Lung microvascular endothelial cell (primary cell): ENCODE measurements around the gene CLEC20A. TPM values are rescaled to one million over a fixed set of nuclear protein-coding genes. Genes with fewer than 3 reads are reported as not detected.
A peak's percentile ranks its signal among the peaks of the same experiment; 100 is the strongest.

Experiments used
- DNase-seq, 2 donors: peaks; one replicate each; pipeline versions ENCODE4 v3.0.0 to v3.0.0-alpha.2; 2010; ENCODE audit warnings: low read depth in 2 of 2
- total RNA-seq: library from RNA; depleted of rRNA; stranded (reverse); fragments of >200 nt; gene quantifications from 2 replicates; pipeline ENCODE4 v1.2.1, GENCODE V29; 2014

Gene CLEC20A
- total RNA-seq, 1 donor from 2014 or later, result not detected

- DNase-seq, result no peak
Measured at GRCh38 chr1:178500091-178500770, 3.5 kb upstream of the CLEC20A start.

- DNase-seq, result no peak
Measured at GRCh38 chr1:178498896-178499675, 2.3 kb upstream of the CLEC20A start.

GRCh38 chr1:178497903-178498478 lies 1.2 kb upstream of the CLEC20A start:
- no peak for DNase-seq

GRCh38 chr1:178495741-178496409 lies 889 bp downstream of the CLEC20A start:
- DNase-seq, result no peak

GRCh38 chr1:178495158-178495557 lies 1.6 kb downstream of the CLEC20A start:
- no peak for DNase-seq

DNA sequence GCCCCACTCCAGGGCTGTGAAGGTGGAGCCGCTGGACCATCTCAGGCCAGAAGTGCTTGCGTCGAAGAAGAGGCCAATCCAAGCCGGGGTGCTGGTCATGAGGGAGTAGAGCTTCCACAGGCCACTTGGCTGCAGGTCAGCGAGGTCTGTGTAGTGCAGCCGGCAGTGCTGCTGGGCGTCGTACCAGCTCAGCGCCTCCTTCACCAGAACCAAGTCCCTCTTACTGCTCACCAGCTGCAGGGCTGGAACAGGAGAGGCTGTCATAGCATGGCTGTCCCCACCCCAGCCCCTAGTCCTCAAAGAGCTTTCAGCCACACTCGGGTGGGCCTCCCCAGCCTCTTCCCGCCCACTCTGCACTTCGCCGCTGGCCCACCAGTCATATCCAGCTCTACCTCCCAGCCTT lies 2.2 kb downstream of the CLEC20A start:
- DNase-seq, result no peak

- DNase-seq, result no peak
Measured at GRCh38 chr1:178493301-178493741, 3.4 kb downstream of the CLEC20A start.

- DNase-seq, result no peak
Measured at GRCh38 chr1:178492341-178492740, 4.4 kb downstream of the CLEC20A start.

- no peak for DNase-seq
Measured at GRCh38 chr1:178491721-178492120, 5.0 kb downstream of the CLEC20A start.

DNA sequence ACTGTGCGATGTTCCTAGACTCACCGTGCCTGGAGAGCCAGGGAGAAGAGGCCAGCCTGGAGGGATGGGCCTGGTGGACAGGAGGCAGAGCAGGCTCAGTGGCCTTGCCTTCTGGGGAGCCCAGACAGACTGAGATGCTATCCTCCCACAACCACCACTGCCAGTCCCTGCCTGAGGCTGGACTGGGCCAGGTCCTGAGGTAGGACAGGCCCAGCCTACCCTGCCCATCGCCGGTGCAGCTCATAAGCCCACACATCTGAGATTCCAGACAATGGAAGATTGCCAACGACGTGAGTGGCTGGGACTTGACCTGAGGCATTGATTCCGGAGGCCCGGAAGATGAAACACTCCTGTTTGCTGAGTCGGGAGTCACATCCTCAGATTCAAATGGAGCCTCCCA lies 5.8 kb downstream of the CLEC20A start:
- DNase-seq, result no peak

GRCh38 chr1:178490136-178490535 lies 6.6 kb downstream of the CLEC20A start:
- DNase-seq, result no peak

- DNase-seq, result no peak
Measured at GRCh38 chr1:178489399-178489798, 7.4 kb downstream of the CLEC20A start.

GRCh38 chr1:178488393-178488792 lies 8.4 kb downstream of the CLEC20A start:
- no peak for DNase-seq

- DNase-seq, result no peak
Measured at GRCh38 chr1:178487070-178487615, 9.6 kb downstream of the CLEC20A start.

GRCh38 chr1:178486100-178487069 lies 10.4 kb downstream of the CLEC20A start:
- DNase-seq, result no peak

- peak; percentile 37 to 48 for DNase-seq
Measured at GRCh38 chr1:178485541-178485981, 11.2 kb downstream of the CLEC20A start.

DNA sequence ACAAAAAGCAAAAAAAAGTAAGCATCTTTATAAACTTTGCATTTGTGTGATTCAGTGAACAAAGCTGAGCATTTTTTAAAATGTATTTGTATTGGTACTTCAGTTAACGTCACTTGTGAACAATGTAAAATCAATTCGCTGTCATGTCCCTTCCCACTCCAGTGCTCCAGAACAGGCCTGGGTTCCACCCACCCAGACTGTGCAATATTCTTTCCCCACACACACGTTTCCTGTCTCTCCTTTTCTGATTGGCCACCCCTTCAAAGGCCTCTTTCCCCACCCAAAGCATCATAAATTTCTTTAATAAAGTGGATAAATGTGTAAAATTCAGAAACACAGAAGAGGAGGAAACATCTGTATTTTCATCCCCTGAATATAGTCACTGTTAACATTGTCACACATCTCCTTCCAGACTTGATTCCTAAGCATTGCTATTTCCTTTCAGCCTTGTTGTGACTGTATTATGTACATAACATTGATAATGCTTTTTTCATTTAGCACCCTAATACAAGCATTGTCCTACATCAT lies 12.0 kb downstream of the CLEC20A start:
- peak; percentile 32 to 45 for DNase-seq

DNA sequence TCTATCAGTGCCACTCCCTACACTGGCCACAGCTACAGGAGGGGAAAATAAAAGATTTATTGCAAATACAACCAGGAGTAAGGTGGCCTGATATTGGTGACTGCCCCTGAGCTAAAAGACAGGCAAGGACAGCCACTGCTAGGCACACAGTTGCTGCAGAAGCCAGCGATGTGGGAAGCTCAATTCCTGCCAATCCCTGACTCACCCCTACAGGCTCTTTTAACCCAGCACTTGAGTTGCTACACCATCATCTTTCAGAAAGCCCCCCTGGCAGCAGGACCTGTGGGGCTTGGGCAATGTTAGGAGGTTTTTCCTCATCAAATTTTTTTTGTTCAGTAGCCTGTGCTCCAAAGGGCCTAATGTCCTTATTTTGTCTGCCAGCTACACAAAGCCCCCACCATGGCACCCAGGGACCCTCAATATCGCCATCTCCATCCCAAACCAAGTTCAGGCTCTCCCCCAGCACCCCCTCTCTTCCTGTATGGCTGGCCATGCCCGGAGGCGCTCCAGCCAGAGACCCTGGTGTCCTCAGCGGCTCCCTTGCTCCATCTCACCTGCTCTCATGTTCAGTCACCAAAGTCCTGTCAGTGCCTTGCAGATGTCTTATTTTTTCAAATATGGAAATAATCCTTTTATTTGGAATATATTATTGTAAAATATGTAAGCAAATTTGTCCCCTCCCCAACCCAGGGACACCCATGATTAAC lies 13.4 kb downstream of the CLEC20A start:
- DNase-seq, result no peak

- DNase-seq, result no peak
Measured at GRCh38 chr1:178477841-178478240, 18.9 kb downstream of the CLEC20A start.

DNA sequence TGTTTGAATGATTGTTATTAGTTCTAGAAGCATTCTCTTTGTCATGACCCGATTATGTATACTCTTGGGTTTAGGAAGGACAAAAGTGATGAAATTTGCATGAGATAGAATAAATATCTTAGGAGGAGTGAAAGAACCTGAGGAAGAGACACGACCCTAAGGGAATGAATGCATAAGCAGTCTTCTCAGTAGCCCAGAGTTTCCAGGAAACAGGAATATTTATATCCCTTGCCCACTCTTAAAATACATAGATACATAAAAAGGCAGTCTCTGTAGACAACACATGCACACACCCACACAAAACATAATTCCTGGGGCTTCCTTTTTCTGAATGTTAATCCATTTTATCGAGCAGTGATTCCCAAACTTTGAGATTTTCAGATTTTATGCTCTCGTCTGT lies 19.4 kb downstream of the CLEC20A start:
- DNase-seq, result no peak
